ENCODE data around the gene FSD1.

The FSD1 gene

DNA sequence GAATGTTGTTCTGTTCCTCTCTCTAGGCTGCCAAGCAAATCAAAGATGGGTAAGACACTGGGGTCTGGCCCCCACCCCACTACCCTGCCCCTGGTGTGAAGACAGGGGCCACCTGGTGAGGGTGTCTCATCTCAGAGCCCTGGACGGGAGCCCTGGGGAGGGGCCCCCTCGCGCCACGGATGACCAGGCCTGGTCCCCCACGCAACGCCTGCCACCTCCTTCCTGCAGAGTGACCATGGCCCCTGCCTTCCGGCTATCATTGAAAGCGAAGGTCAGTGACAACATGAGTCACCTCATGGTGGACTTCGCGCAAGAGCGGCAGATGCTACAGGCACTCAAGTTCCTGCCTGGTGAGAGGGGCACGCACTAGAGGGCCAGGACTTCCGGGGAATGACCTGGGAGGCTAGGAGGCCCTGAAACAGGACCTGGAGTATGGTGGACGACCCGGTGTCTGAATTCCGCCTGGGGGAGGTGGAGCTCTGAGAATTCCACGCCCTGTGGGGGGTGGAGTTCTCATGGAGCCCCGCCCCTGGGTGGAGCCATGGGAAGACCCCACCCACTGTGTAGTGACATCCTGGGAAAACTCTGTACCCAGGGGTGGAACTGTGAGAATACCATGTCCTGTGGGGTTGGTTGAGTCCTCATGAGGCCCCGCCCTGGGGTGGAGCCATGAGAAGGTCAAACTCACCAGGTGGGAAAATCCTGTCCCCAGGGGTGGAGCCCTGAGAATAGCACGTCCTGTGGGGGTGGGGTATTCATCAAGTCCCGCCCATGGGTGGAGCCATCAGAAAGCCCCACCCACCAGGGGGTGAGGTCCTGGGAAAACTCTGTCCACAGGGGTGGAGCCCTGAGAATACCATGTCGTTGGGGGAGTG lies 6.1 kb downstream of the FSD1 start:
- no peak overlapping the region for H3K4me3 ChIP-seq (ENCODE audit: low read length)
- no peak overlapping the region for H3K9ac ChIP-seq (ENCODE audit: low read length)
- H3K27me3 ChIP-seq (ENCODE audit: control insufficient read depth, insufficient read depth, low read length), result no peaks in the 10 kb centered on the region
- H3K9me3 ChIP-seq (ENCODE audit: control insufficient read depth, low read length), result no peaks in the 10 kb centered on the region
- no peaks in the 10 kb centered on the region for H3K4me1 ChIP-seq (ENCODE audit: control insufficient read depth, insufficient read depth, low read length)
- H3K36me3 ChIP-seq (ENCODE audit: control insufficient read depth, insufficient read depth, low read length), result no peaks in the 10 kb centered on the region

DNA sequence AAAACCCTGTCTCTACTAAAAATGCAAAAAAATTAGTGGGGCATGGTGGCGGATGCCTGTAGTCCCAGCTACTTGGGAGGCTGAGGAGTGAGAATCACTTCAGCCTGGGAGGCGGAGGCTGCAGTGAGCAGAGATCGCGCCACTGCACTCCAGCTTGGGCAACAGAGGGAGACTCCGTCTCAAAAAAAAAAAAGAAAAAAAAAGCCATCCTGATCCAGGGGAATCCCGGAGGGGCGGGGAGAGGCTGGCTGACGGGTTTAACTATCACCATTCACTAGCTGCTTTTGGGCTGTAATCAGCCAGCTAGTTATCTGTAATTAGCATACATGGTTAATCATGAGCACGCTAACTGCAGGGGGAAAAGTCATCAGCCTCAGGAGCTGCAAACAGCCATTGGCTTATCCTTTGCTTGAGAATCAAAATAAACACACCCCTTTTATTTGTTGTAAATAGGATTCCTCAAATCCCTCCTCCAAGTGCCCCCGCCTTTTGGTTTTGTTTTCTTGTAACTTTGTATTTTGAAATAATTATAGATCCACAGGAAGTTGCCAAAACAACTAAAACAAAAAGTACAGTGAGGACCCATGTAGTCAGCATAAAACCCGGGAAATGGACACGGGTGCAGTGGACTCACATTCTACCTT lies 9.6 kb downstream of the FSD1 start:
- H3K4me1 ChIP-seq (ENCODE audit: control insufficient read depth, insufficient read depth, low read length), result no peaks in the 10 kb centered on the region
- H3K27me3 ChIP-seq (ENCODE audit: control insufficient read depth, insufficient read depth, low read length), result no peaks in the 10 kb centered on the region
- H3K36me3 ChIP-seq (ENCODE audit: control insufficient read depth, insufficient read depth, low read length), result no peaks in the 10 kb centered on the region
- H3K9ac ChIP-seq (ENCODE audit: low read length), result no peak overlapping the region
- no peaks in the 10 kb centered on the region for H3K9me3 ChIP-seq (ENCODE audit: control insufficient read depth, low read length)
- H3K4me3 ChIP-seq (ENCODE audit: low read length), result no peak overlapping the region

DNA sequence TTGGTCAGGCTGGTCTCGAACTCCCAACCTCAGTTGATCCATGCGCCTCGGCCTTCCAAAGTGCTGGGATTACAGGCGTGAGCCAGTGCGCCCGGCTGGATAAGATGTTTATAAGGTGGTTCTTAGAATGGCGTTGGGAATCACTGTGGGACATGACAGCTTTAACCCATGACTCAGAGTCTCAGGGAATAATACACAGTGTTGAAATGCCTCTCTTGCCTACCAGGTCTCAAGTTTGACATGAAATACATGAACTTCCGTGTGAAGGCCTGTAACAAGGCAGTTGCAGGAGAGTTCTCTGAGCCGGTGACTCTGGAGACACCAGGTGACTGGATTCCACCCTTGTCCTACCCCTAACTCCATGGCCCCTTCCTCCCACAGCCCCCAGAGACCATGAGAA lies 12.6 kb downstream of the FSD1 start:
- Histone ChIP-seq H3K4me1 (ENCODE audit: control insufficient read depth, insufficient read depth, low read length) (no peaks in the 10 kb centered on the region), H3K9me3 (ENCODE audit: control insufficient read depth, low read length) (no peaks in the 10 kb centered on the region), H3K4me3 (ENCODE audit: low read length) (no peak overlapping the region), H3K36me3 (ENCODE audit: control insufficient read depth, insufficient read depth, low read length) (no peaks in the 10 kb centered on the region), H3K9ac (ENCODE audit: low read length) (no peak overlapping the region), H3K27me3 (ENCODE audit: control insufficient read depth, insufficient read depth, low read length) (no peaks in the 10 kb centered on the region)

DNA sequence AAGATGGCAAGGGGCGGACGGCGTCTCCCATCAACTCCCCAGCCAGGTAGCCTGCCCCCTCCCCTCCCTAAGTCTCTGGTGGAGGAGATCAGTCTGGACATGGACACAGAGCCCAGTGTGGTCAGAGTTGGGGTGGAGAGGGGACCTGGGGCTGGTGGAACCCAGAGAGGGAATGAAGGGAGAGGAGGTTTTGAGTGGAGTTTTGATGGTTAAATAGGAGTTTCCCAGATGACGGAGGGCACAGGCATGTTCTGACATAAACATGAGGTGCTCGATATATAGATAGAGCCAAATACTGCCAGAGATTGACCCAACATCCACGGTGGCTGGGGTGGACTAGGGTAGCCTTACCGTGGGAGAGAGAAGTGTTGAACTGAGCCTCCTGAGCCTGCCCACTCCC lies 14.1 kb downstream of the FSD1 start:
- Histone ChIP-seq H3K4me1 (ENCODE audit: control insufficient read depth, insufficient read depth, low read length) (no peaks in the 10 kb centered on the region), H3K9me3 (ENCODE audit: control insufficient read depth, low read length) (no peaks in the 10 kb centered on the region), H3K36me3 (ENCODE audit: control insufficient read depth, insufficient read depth, low read length) (no peaks in the 10 kb centered on the region), H3K4me3 (ENCODE audit: low read length) (no peak overlapping the region), H3K27me3 (ENCODE audit: control insufficient read depth, insufficient read depth, low read length) (no peaks in the 10 kb centered on the region), H3K9ac (ENCODE audit: low read length) (no peak overlapping the region)

DNA sequence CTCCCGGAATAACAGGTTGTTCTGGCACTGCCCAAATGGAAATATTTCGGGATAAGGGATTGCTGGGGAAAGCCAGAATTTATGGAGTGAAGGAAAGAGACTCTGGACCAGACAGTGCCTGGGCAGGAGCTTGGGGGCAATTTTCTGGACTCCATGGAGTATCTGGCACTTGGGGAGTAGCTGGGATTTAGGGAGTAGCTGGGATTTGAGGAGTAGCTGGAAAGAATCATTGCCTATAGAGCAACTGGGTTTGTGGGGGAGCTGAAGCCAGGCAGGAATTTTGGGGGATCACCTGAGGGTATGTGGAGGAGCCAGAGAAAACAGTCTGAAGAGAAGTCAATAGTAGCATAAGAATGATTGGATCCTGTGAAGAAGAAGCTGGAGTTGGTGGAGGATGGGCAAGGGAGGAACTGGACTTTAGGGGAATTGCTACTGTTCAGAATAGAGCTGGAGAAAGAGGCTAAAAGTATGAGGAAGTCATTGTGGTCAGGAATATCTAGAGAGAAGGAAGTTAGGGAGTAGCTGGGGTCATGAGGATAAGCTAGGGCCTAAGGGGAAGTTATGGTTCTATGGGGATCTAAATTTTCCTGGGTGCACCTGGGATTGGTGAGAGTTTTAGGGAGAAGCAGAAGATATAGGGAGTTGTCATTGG lies 14.8 kb downstream of the FSD1 start:
- Histone ChIP-seq H3K9ac (ENCODE audit: low read length) (no peak overlapping the region), H3K27me3 (ENCODE audit: control insufficient read depth, insufficient read depth, low read length) (no peaks in the 10 kb centered on the region), H3K36me3 (ENCODE audit: control insufficient read depth, insufficient read depth, low read length) (no peaks in the 10 kb centered on the region), H3K4me3 (ENCODE audit: low read length) (no peak overlapping the region), H3K4me1 (ENCODE audit: control insufficient read depth, insufficient read depth, low read length) (no peaks in the 10 kb centered on the region), H3K9me3 (ENCODE audit: control insufficient read depth, low read length) (no peaks in the 10 kb centered on the region)

DNA sequence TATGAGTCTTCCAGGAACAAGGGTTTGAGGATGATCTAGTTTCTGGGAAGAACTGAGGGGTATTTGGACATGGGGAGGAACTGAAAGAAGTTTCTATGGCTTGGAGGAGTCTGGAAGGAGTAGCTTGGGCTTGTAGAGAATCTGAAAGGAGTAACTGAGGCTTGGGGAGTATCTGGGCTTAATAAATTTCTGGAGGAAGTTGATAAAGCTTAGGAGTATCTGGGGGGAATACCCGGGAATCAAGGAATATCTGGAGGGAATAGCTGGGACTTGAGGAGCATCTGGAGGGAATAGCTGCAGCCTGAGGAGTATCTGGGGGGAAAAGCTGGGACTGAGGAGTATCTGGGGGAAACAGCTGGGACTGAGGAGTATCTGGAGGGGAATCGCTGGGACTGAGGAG lies 16.0 kb downstream of the FSD1 start:
- no peak overlapping the region for H3K9ac ChIP-seq (ENCODE audit: low read length)
- no peaks in the 10 kb centered on the region for H3K4me1 ChIP-seq (ENCODE audit: control insufficient read depth, insufficient read depth, low read length)
- no peaks in the 10 kb centered on the region for H3K27me3 ChIP-seq (ENCODE audit: control insufficient read depth, insufficient read depth, low read length)
- no peaks in the 10 kb centered on the region for H3K9me3 ChIP-seq (ENCODE audit: control insufficient read depth, low read length)
- H3K36me3 ChIP-seq (ENCODE audit: control insufficient read depth, insufficient read depth, low read length), result no peaks in the 10 kb centered on the region
- no peak overlapping the region for H3K4me3 ChIP-seq (ENCODE audit: low read length)

DNA sequence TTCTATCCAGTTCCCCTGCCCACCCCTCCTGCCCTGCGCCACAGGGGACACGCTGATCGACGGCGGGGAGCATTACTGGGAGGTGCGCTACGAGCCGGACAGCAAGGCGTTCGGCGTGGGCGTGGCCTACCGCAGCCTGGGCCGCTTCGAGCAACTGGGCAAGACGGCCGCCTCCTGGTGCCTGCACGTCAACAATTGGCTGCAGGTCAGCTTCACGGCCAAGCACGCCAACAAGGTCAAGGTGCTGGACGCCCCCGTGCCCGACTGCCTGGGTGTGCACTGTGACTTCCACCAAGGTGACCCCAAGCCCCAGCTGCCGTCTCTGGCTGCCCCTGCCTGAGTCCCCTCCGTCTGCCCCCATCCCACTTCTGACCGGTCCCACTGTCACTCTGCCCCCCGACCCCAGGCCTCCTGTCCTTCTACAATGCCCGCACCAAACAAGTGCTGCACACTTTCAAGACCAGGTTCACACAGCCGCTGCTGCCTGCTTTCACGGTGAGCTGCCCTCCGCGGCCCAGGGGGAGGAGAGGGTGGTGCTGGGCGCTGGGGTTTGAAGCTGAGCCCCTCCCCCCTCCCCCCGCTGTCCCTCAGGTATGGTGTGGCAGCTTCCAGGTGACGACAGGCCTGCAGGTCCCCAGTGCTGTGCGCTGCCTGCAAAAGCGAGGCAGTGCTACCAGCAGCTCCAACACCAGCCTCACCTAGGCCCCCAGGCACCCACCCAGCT lies 18.7 kb downstream of the FSD1 start:
- Histone ChIP-seq H3K27me3 (ENCODE audit: control insufficient read depth, insufficient read depth, low read length) (no peaks in the 10 kb centered on the region), H3K9me3 (ENCODE audit: control insufficient read depth, low read length) (no peaks in the 10 kb centered on the region), H3K4me1 (ENCODE audit: control insufficient read depth, insufficient read depth, low read length) (no peaks in the 10 kb centered on the region), H3K36me3 (ENCODE audit: control insufficient read depth, insufficient read depth, low read length) (no peaks in the 10 kb centered on the region), H3K4me3 (ENCODE audit: low read length) (no peak overlapping the region), H3K9ac (ENCODE audit: low read length) (no peak overlapping the region)

DNA sequence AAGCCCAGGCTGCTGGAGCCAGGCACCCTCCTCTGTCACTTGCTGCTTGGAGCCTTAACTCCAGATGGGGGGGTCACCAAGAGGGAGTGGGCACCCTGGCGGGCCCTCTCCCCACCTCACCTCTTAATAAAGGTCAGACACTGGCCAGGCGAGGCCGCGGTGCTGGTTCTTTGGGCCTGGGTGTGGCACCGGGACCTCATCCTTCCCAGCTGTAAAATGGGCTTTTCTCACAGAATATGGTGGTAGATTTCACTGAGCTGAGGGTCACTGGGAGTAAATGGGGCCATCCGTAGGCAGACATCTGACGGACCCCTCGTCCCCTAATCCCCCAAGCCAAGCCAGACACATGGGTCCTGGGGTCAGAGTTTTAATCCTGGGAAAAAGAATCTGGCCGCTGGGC lies 19.3 kb downstream of the FSD1 start:
- H3K36me3 ChIP-seq (ENCODE audit: control insufficient read depth, insufficient read depth, low read length), result no peaks in the 10 kb centered on the region
- H3K27me3 ChIP-seq (ENCODE audit: control insufficient read depth, insufficient read depth, low read length), result no peaks in the 10 kb centered on the region
- no peak overlapping the region for H3K9ac ChIP-seq (ENCODE audit: low read length)
- no peak overlapping the region for H3K4me3 ChIP-seq (ENCODE audit: low read length)
- H3K4me1 ChIP-seq (ENCODE audit: control insufficient read depth, insufficient read depth, low read length), result no peaks in the 10 kb centered on the region
- no peaks in the 10 kb centered on the region for H3K9me3 ChIP-seq (ENCODE audit: control insufficient read depth, low read length)

DNA sequence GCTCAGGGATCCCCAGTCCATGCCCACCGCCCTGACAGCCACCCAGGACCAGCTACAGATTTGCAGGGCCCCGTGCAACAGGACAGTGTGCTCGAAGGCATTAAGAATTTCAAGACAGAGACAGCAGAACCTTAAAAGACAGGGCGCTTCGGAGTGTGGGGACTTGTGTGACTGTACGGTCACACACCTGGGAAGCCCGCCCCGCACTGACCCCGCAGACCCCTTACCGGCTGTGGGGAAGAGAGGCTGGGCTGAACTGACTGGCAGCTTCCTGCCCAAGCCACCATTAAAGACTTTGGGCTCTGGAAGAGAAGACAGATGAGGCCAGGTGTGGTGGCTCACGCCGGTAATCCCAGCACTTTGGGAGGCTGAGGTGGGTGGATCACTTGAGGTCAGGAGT lies 19.8 kb downstream of the FSD1 start:
- H3K4me1 ChIP-seq (ENCODE audit: control insufficient read depth, insufficient read depth, low read length), result no peaks in the 10 kb centered on the region
- no peak overlapping the region for H3K9ac ChIP-seq (ENCODE audit: low read length)
- no peaks in the 10 kb centered on the region for H3K36me3 ChIP-seq (ENCODE audit: control insufficient read depth, insufficient read depth, low read length)
- no peaks in the 10 kb centered on the region for H3K9me3 ChIP-seq (ENCODE audit: control insufficient read depth, low read length)
- no peaks in the 10 kb centered on the region for H3K27me3 ChIP-seq (ENCODE audit: control insufficient read depth, insufficient read depth, low read length)
- H3K4me3 ChIP-seq (ENCODE audit: low read length), result no peak overlapping the region

DNA sequence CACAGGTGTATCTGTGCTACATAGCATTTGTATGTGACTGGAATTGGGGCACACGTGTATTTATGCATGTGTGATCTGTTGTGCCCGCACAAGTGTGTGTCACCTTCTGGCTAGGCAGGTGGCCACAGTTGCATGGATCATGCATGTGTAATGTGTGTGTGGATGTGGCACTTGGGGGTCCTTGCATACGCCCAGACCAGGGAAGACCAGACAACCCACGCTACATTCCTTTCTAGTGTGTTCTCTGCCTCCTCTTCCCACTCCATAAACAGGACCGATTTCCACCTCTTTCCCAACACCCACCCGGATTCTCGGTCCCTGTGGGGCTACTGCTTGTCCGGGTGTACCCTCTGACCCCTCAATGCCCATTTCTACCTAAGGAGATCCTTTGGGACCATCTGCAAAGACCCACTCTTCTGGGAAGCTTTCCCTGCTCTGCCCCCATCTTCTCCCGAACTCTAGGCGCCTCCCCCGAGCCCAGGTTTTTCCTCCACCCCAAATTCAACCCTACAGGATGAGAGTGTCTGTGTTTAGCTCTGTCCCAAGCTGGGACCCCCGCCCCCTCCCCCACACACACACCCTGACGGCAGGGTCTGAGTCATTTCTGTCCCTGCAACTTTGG lies 21.9 kb downstream of the FSD1 start:
- Histone ChIP-seq H3K4me3 (ENCODE audit: low read length) (no peak overlapping the region), H3K4me1 (ENCODE audit: control insufficient read depth, insufficient read depth, low read length) (no peaks in the 10 kb centered on the region), H3K9ac (ENCODE audit: low read length) (no peak overlapping the region), H3K36me3 (ENCODE audit: control insufficient read depth, insufficient read depth, low read length) (no peaks in the 10 kb centered on the region), H3K9me3 (ENCODE audit: control insufficient read depth, low read length) (no peaks in the 10 kb centered on the region), H3K27me3 (ENCODE audit: control insufficient read depth, insufficient read depth, low read length) (no peaks in the 10 kb centered on the region)

DNA sequence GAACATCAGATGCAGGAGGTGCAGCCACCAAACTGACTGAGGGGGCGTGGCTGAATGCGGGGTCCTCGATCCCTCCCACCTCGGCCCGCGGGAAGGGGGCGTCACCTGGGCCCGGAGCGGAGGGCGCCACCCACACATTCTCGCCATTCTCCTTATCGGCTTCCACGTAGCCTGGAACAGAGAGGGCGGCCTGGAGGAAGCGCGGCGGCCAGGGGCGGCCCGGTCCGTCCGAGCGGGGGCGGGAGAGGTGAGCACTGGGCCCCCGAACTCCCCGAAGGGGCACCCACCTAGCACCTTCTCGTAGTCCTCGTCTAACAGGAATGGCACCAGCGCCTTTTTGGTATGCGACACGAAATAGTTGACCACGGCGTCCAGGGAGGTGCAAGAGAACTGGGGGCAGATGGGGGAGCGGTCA lies 22.4 kb downstream of the FSD1 start:
- H3K36me3 ChIP-seq (ENCODE audit: control insufficient read depth, insufficient read depth, low read length), result no peaks in the 10 kb centered on the region
- no peak overlapping the region for H3K4me3 ChIP-seq (ENCODE audit: low read length)
- no peaks in the 10 kb centered on the region for H3K9me3 ChIP-seq (ENCODE audit: control insufficient read depth, low read length)
- H3K27me3 ChIP-seq (ENCODE audit: control insufficient read depth, insufficient read depth, low read length), result no peaks in the 10 kb centered on the region
- no peaks in the 10 kb centered on the region for H3K4me1 ChIP-seq (ENCODE audit: control insufficient read depth, insufficient read depth, low read length)
- H3K9ac ChIP-seq (ENCODE audit: low read length), result no peak overlapping the region

Data from mucosa of stomach (tissue), 1 donor.